Neural progenitor cell (in vitro differentiated cells): ENCODE data around the gene EXOC4. TPM values are rescaled to one million over a fixed set of nuclear protein-coding genes. Genes with fewer than 3 reads are reported as not detected.

Experiments used
- DNase-seq: peaks from one replicate; pipeline ENCODE4 v3.0.0-alpha.2; 2016; ENCODE audit warnings: low spot score
- H2AFZ ChIP-seq: fragments of 200-600 bp; sonication (generic); replicated peaks from 2 replicates; pipeline ENCODE4 v1.6.1; 2016; ENCODE audit warnings: antibody characterized with exemption
- H3F3A ChIP-seq: fragments of 200-600 bp; sonication (generic); 2 replicates; pipeline ENCODE4 v1.6.1; 2016; ENCODE audit warnings: antibody characterized with exemption, low read depth
- H3K27ac ChIP-seq: fragments of 200-600 bp; sonication (generic); 2 replicates; pipeline ENCODE4 v1.5.1; 2016; ENCODE audit warnings: mild to moderate bottlenecking
- H3K27me3 ChIP-seq: fragments of 200-600 bp; sonication (generic); 2 replicates; pipeline ENCODE4 v1.6.1; 2016; ENCODE audit warnings: mild to moderate bottlenecking, moderate library complexity
- H3K36me3 ChIP-seq: fragments of 200-600 bp; sonication (generic); 2 replicates; pipeline ENCODE4 v1.5.1; 2016
- H3K4me1 ChIP-seq: fragments of 200-600 bp; sonication (generic); 2 replicates; pipeline ENCODE4 v1.6.1; 2016; ENCODE audit warnings: mixed run types
- H3K4me2 ChIP-seq: fragments of 200-600 bp; sonication (generic); 2 replicates; pipeline ENCODE4 v1.6.1; 2016
- H3K4me3 ChIP-seq: fragments of 200-600 bp; sonication (generic); 2 replicates; pipeline ENCODE4 v1.5.1; 2016
- H3K79me2 ChIP-seq: fragments of 200-600 bp; sonication (generic); 2 replicates; pipeline ENCODE4 v1.6.1; 2016; ENCODE audit warnings: low read depth
- H3K9ac ChIP-seq: fragments of 200-600 bp; sonication (generic); 2 replicates; pipeline ENCODE4 v1.6.1; 2016
- H3K9me3 ChIP-seq: fragments of 200-600 bp; sonication (generic); 2 replicates; pipeline ENCODE4 v1.5.1; 2016; ENCODE audit warnings: low read depth
- H4K20me1 ChIP-seq: fragments of 200-600 bp; sonication (generic); 2 replicates; pipeline ENCODE4 v1.6.1; 2016; ENCODE audit warnings: low read depth
- H3K27ac Mint-ChIP-seq: 3 replicates; pipeline ENCODE4 v1.8.0; 2021; ENCODE audit warnings: mixed read lengths
- H3K27me3 Mint-ChIP-seq: 2 replicates; pipeline ENCODE4 v1.8.0; 2022; ENCODE audit warnings: low read depth, mild to moderate bottlenecking, inconsistent platforms, moderate library complexity, mixed read lengths; ENCODE audit not compliant: insufficient read depth
- H3K36me3 Mint-ChIP-seq: 3 replicates; pipeline ENCODE4 v1.8.0; 2021; ENCODE audit warnings: mixed read lengths
- H3K4me1 Mint-ChIP-seq: 3 replicates; pipeline ENCODE4 v1.8.0; 2021; ENCODE audit warnings: mixed read lengths
- H3K4me3 Mint-ChIP-seq: 3 replicates; pipeline ENCODE4 v1.8.0; 2021; ENCODE audit warnings: mild to moderate bottlenecking, moderate library complexity, mixed read lengths
- H3K9me3 Mint-ChIP-seq: 3 replicates; pipeline ENCODE4 v1.8.0; 2020; ENCODE audit warnings: mixed read lengths
- EZH2 ChIP-seq: fragments of 200-600 bp; sonication (generic); IDR thresholded peaks from 2 replicates; pipeline ENCODE4 v1.6.1; 2017; ENCODE audit warnings: antibody characterized with exemption, mild to moderate bottlenecking, moderate library complexity
- EZH2phosphoT487 ChIP-seq: fragments of 200-600 bp; sonication (generic); IDR thresholded peaks from 2 replicates; pipeline ENCODE4 v1.6.1; 2017; ENCODE audit warnings: antibody characterized with exemption
- total RNA-seq: library from RNA; depleted of rRNA; stranded (reverse); fragments of >200 nt; gene quantifications from 2 replicates; pipeline ENCODE4 v1.2.3, GENCODE V29; 2015; ENCODE audit warnings: low replicate concordance
- TF ChIP-seq, protein P1 (sequence below): fragments of 200-600 bp; sonication (generic); IDR thresholded peaks from 2 replicates; pipeline ENCODE4 v1.5.1; 2017; ENCODE audit warnings: antibody characterized with exemption, mild to moderate bottlenecking

Gene EXOC4
- total RNA-seq, 1 donor from 2014 or later, result 129 TPM

DNA sequence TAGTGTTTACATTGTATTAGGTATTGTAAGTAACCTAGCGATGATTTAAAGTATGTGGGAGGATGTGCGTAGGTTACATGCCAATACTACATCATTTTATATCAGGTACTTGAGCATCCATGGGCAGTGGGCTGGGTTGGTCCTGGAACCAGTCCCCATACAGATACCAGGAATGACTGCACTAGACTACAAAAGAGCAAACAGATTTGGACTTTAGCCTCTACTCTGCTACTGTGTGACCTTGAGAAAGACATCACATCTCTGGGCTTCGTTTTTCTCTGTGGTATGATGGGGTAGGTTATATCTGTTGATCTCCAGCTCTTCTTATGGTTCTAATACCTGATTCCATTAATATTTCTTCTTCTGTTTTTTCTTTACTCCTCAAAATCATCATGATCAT is 461.8 kb downstream of the EXOC4 start:
- Histone ChIP-seq H3K4me3 (no peak overlapping the region), H4K20me1 (no peaks in the 10 kb centered on the region), H2AFZ (no peak overlapping the region), H3K9me3 (no peaks in the 10 kb centered on the region), H3K9ac (no peak overlapping the region), H3K27me3 (no peaks in the 10 kb centered on the region), H3K27ac (no peak overlapping the region), H3K4me1 (no peaks in the 10 kb centered on the region), H3K79me2 (no peaks in the 10 kb centered on the region), H3K4me2 (no peak overlapping the region), H3K36me3 (no peaks in the 10 kb centered on the region), H3F3A (no peaks in the 10 kb centered on the region)
- H3K27me3 Mint-ChIP-seq, result no peaks in the 10 kb centered on the region
- H3K27ac Mint-ChIP-seq, result no peak overlapping the region
- TF ChIP-seq, protein P1, sequence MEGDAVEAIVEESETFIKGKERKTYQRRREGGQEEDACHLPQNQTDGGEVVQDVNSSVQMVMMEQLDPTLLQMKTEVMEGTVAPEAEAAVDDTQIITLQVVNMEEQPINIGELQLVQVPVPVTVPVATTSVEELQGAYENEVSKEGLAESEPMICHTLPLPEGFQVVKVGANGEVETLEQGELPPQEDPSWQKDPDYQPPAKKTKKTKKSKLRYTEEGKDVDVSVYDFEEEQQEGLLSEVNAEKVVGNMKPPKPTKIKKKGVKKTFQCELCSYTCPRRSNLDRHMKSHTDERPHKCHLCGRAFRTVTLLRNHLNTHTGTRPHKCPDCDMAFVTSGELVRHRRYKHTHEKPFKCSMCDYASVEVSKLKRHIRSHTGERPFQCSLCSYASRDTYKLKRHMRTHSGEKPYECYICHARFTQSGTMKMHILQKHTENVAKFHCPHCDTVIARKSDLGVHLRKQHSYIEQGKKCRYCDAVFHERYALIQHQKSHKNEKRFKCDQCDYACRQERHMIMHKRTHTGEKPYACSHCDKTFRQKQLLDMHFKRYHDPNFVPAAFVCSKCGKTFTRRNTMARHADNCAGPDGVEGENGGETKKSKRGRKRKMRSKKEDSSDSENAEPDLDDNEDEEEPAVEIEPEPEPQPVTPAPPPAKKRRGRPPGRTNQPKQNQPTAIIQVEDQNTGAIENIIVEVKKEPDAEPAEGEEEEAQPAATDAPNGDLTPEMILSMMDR, result no peak
- TF ChIP-seq EZH2phosphoT487 (no peak), EZH2 (no peak)
- no peak overlapping the region for H3K4me3 Mint-ChIP-seq
- H3K36me3 Mint-ChIP-seq, result no peaks in the 10 kb centered on the region
- no peak for DNase-seq
- H3K4me1 Mint-ChIP-seq, result no peaks in the 10 kb centered on the region
- no peaks in the 10 kb centered on the region for H3K9me3 Mint-ChIP-seq

DNA sequence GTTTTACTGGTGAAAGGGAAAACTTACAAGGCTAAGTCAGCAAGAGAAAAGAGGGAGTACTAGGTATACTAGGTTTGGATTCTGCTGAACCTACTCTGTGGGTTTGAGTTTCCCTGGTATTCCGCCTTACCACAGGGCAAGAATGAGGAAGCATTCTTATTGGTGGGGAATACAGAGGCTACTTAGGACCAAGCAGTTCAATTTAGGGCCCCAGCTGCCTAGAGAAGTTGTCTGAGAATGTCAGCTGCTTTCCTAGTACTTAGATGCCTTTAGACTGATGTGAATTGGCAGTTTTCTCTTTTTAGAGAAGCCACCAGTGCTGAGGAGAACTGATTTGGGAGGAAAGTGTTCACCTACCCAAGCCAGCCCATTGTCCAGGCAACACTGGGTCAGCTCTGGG is 465.3 kb downstream of the EXOC4 start:
- Mint-ChIP-seq H3K4me1 (no peaks in the 10 kb centered on the region), H3K36me3 (no peaks in the 10 kb centered on the region), H3K4me3 (no peak overlapping the region), H3K27ac (no peak overlapping the region), H3K9me3 (no peaks in the 10 kb centered on the region), H3K27me3 (no peaks in the 10 kb centered on the region)
- Histone ChIP-seq H3K27ac (no peak overlapping the region), H3K4me3 (no peak overlapping the region), H3K27me3 (no peaks in the 10 kb centered on the region), H3K4me1 (no peaks in the 10 kb centered on the region), H2AFZ (no peak overlapping the region), H3F3A (no peaks in the 10 kb centered on the region), H3K4me2 (no peak overlapping the region), H3K36me3 (no peaks in the 10 kb centered on the region), H3K79me2 (no peaks in the 10 kb centered on the region), H3K9me3 (no peaks in the 10 kb centered on the region), H4K20me1 (no peaks in the 10 kb centered on the region), H3K9ac (no peak overlapping the region)
- no peak for DNase-seq
- TF ChIP-seq EZH2phosphoT487, result no peak
- no peak for TF ChIP-seq EZH2
- TF ChIP-seq, protein P1, result no peak

DNA sequence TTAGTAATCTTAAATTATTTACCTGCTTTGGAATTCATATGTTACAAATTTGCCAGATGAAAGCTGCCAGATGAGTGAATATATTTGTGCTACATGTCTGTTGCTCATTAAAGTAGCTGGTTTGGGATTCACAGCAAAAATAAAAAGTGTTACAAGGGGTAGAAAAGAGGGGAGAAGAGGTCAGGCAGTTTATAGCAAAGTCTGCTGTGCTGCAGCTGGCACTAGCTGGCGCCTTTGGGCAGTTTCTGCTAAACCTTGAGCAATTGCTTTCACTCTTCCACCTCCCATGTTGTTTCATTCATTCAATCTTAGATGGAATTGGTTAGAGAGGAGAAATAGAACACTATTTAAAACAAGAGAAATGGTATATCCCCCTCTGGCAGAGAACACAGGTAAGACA is 470.2 kb downstream of the EXOC4 start:
- H3K27ac ChIP-seq, result no peak overlapping the region
- no peak overlapping the region for H3K27ac Mint-ChIP-seq
- no peaks in the 10 kb centered on the region for H3K9me3 ChIP-seq
- DNase-seq, result no peak
- H3K4me3 ChIP-seq, result no peak overlapping the region
- H3K79me2 ChIP-seq, result no peaks in the 10 kb centered on the region
- peaks cover 2% of the 10 kb centered on the region for H4K20me1 ChIP-seq
- H3F3A ChIP-seq, result no peaks in the 10 kb centered on the region
- H3K4me1 ChIP-seq, result no peaks in the 10 kb centered on the region
- H3K27me3 Mint-ChIP-seq, result peaks cover 3% of the 10 kb centered on the region
- no peak overlapping the region for H3K9ac ChIP-seq
- H3K27me3 ChIP-seq, result no peaks in the 10 kb centered on the region
- no peaks in the 10 kb centered on the region for H3K36me3 Mint-ChIP-seq
- H2AFZ ChIP-seq, result no peak overlapping the region
- no peak overlapping the region for H3K4me2 ChIP-seq
- no peaks in the 10 kb centered on the region for H3K9me3 Mint-ChIP-seq
- no peak overlapping the region for H3K4me3 Mint-ChIP-seq
- no peaks in the 10 kb centered on the region for H3K36me3 ChIP-seq
- no peaks in the 10 kb centered on the region for H3K4me1 Mint-ChIP-seq
- TF ChIP-seq EZH2, result no peak
- TF ChIP-seq EZH2phosphoT487, result no peak
- TF ChIP-seq, protein P1, result no peak

DNA sequence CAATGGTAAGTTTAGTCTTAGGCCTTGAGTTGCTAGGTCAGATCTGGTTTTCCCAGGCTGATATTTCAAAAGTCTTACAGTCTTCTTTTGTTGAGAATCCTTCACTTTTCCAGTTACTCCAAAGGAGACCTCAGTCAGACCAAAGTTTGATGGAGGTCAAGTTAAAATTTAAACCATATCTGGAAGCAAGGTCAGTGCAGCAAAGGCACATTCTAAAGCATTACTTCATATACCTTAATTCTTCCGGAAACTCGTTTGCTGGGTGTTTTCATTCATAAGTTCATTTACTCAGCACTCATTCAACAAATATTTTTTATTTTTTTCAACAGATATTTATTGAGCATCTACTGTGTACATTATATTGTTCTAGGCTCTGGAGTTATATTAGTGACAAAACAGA is 471.3 kb downstream of the EXOC4 start:
- no peak overlapping the region for H3K4me3 ChIP-seq
- H3K79me2 ChIP-seq, result no peaks in the 10 kb centered on the region
- peaks cover 2% of the 10 kb centered on the region for H4K20me1 ChIP-seq
- TF ChIP-seq EZH2phosphoT487 (no peak), EZH2 (no peak)
- TF ChIP-seq, protein P1, result no peak
- DNase-seq, result no peak
- H3K9me3 ChIP-seq, result no peaks in the 10 kb centered on the region
- no peaks in the 10 kb centered on the region for H3K36me3 Mint-ChIP-seq
- H3K27ac ChIP-seq, result no peak overlapping the region
- H3K4me1 ChIP-seq, result no peaks in the 10 kb centered on the region
- no peaks in the 10 kb centered on the region for H3K9me3 Mint-ChIP-seq
- no peak overlapping the region for H3K4me3 Mint-ChIP-seq
- no peak overlapping the region for H3K4me2 ChIP-seq
- H2AFZ ChIP-seq, result no peak overlapping the region
- no peaks in the 10 kb centered on the region for H3K27me3 ChIP-seq
- no peaks in the 10 kb centered on the region for H3F3A ChIP-seq
- H3K27ac Mint-ChIP-seq, result no peak overlapping the region
- no peak overlapping the region for H3K9ac ChIP-seq
- H3K27me3 Mint-ChIP-seq, result peaks cover 3% of the 10 kb centered on the region
- no peaks in the 10 kb centered on the region for H3K4me1 Mint-ChIP-seq
- H3K36me3 ChIP-seq, result no peaks in the 10 kb centered on the region
